Endothelial cell of umbilical vein (primary cell): ENCODE measurements around the gene BCAS3. TPM values are rescaled to one million over a fixed set of nuclear protein-coding genes. Genes with fewer than 3 reads are reported as not detected.

Experiments
- BruUV-seq: library from RNA; stranded (reverse); fragments of 400-500 nt; replicated peaks from 2 replicates; lab custom pipeline; 2021; lab: Mats Ljungman, UMichigan
- CTCF ChIA-PET: fragments of 300-600, 350-600 bp; sonication (Branson Sonifier 250); formaldehyde crosslinking; loops from one replicate; lab custom pipeline; 2021; ENCODE audit warnings: antibody characterized with exemption, inconsistent platforms; lab: Charles Lee
- POLR2A ChIA-PET: fragments of 300-600, 350-600 bp; sonication (Branson Sonifier 250); formaldehyde crosslinking; loops from one replicate; lab custom pipeline; 2021; ENCODE audit warnings: antibody characterized with exemption, inconsistent platforms; lab: Charles Lee
- DNase-seq: peaks from one replicate; pipeline ENCODE4 v3.0.0-alpha.2; 2011; ENCODE audit warnings: low read depth, low spot score
- FAIRE-seq: peaks from 2 replicates; lab custom pipeline; 2011; peaks lifted over from hg19 to GRCh38; lab: Jason Lieb, UNC
- H2AFZ ChIP-seq: 2 replicates; pipeline ENCODE4 v1.6.0; 2012; ENCODE audit warnings: low read depth, low read length, control low read depth, inconsistent platforms
- H3K27ac ChIP-seq: 2 replicates; pipeline ENCODE4 v1.5.1; 2011; ENCODE audit warnings: low read depth, mild to moderate bottlenecking, control low read depth, low read length, moderate library complexity; ENCODE audit not compliant: insufficient read depth
- H3K27me3 ChIP-seq, 2 experiments: 2 replicates each; pipeline versions ENCODE4 v1.6.0 to v1.6.1; 2011; ENCODE audit warnings: low read length in 2 of 2, mixed read lengths in 1 of 2; ENCODE audit not compliant: control insufficient read depth in 2 of 2, insufficient read depth in 2 of 2
- H3K36me3 ChIP-seq, 2 experiments: 2 replicates in 1 of 2; 3 replicates in 1 of 2; pipeline ENCODE4 v1.5.1; 2011; ENCODE audit warnings: low read length in 2 of 2, mild to moderate bottlenecking in 1 of 2, moderate library complexity in 1 of 2; ENCODE audit not compliant: control insufficient read depth in 2 of 2, insufficient read depth in 2 of 2; ENCODE audit errors: extremely low read depth in 1 of 2
- H3K4me1 ChIP-seq: 3 replicates; pipeline ENCODE4 v1.5.1; 2011; ENCODE audit warnings: mild to moderate bottlenecking, low read length; ENCODE audit not compliant: control insufficient read depth, insufficient read depth; ENCODE audit errors: extremely low read depth
- H3K4me2 ChIP-seq: 2 replicates; pipeline ENCODE4 v1.6.1; 2011; ENCODE audit warnings: low read length, control low read depth, mixed read lengths; ENCODE audit not compliant: insufficient read depth
- H3K4me3 ChIP-seq, 3 experiments: fragments of 200-600 bp in 1 of 3; sonication (generic), shearing (Covaris generic) in 1 of 3; replicated peaks in 1 of 3; 2 replicates each; pipeline ENCODE4 v1.5.1; 2011 to 2016; ENCODE audit warnings: control low read depth in 3 of 3, low read length in 3 of 3, mild to moderate bottlenecking in 2 of 3, inconsistent platforms in 1 of 3, low read depth in 1 of 3, moderate library complexity in 1 of 3; ENCODE audit not compliant: insufficient read depth in 1 of 3
- H3K79me2 ChIP-seq: 2 replicates; pipeline ENCODE4 v1.6.0; 2012; ENCODE audit warnings: low read length, inconsistent platforms; ENCODE audit not compliant: control insufficient read depth, insufficient read depth
- H3K9ac ChIP-seq: replicated peaks from 2 replicates; pipeline ENCODE3; 2011; ENCODE audit warnings: low read length, control low read depth; ENCODE audit not compliant: insufficient read depth; ENCODE audit errors: extremely low read depth
- H3K9me1 ChIP-seq: replicated peaks from 3 replicates; pipeline ENCODE4 v1.6.0; 2011; ENCODE audit warnings: mild to moderate bottlenecking, low read length; ENCODE audit not compliant: control insufficient read depth, insufficient read depth; ENCODE audit errors: extremely low read depth
- H3K9me3 ChIP-seq: replicated peaks from 2 replicates; pipeline ENCODE4 v1.5.1; 2012; ENCODE audit warnings: low read length, inconsistent platforms; ENCODE audit not compliant: control insufficient read depth, insufficient read depth
- H4K20me1 ChIP-seq: replicated peaks from 2 replicates; pipeline ENCODE3; 2011; ENCODE audit warnings: mild to moderate bottlenecking, low read length; ENCODE audit not compliant: control insufficient read depth, insufficient read depth; ENCODE audit errors: extremely low read depth
- CTCF ChIP-seq, 2 donors: IDR thresholded peaks; 1 replicate in 1 of 2; 2 replicates in 1 of 2; pipeline ENCODE4 v1.5.1; 2011; ENCODE audit warnings: low read length in 2 of 2, mild to moderate bottlenecking in 2 of 2, moderate library complexity in 2 of 2, control low read depth in 1 of 2, inconsistent platforms in 1 of 2, low read depth in 1 of 2; ENCODE audit not compliant: insufficient read depth in 1 of 2; ENCODE audit errors: extremely low read depth in 1 of 2
- EZH2 ChIP-seq: IDR thresholded peaks from 2 replicates; pipeline ENCODE4 v1.6.1; 2012; ENCODE audit warnings: borderline replicate concordance, low read depth, mild to moderate bottlenecking, moderate library complexity, low read length, inconsistent platforms; ENCODE audit not compliant: severe bottlenecking
- FOS ChIP-seq: IDR thresholded peaks from 2 replicates; pipeline ENCODE4 v1.6.1; 2011; ENCODE audit warnings: mild to moderate bottlenecking, low read length, moderate library complexity, borderline replicate concordance; ENCODE audit not compliant: insufficient read depth
- GATA2 ChIP-seq: IDR thresholded peaks from 2 replicates; pipeline ENCODE4 v1.7.0; 2011; ENCODE audit warnings: low read depth, mild to moderate bottlenecking, moderate library complexity, mixed read lengths, low read length; ENCODE audit not compliant: insufficient read length, insufficient read depth
- JUN ChIP-seq: IDR thresholded peaks from 2 replicates; pipeline ENCODE4 v1.6.1; 2011; ENCODE audit warnings: borderline replicate concordance, low read depth; ENCODE audit not compliant: insufficient read length, insufficient read depth
- MAX ChIP-seq: IDR thresholded peaks from 2 replicates; pipeline ENCODE4 v1.6.1; 2011; ENCODE audit not compliant: insufficient read depth, insufficient read length
- MYC ChIP-seq: IDR thresholded peaks from one replicate; pipeline ENCODE4 v1.6.1; 2011; ENCODE audit warnings: mild to moderate bottlenecking, low read depth, low read length
- POLR2A ChIP-seq: IDR thresholded peaks from 2 replicates; pipeline ENCODE4 v1.6.1; 2012; ENCODE audit warnings: low read depth, mild to moderate bottlenecking, control low read depth, low read length
- POLR2AphosphoS5 ChIP-seq: IDR thresholded peaks from 2 replicates; pipeline ENCODE4 v1.6.1; 2012; ENCODE audit warnings: low read depth, mild to moderate bottlenecking, control low read depth, low read length, moderate library complexity; ENCODE audit not compliant: insufficient read depth
- dilution Hi-C: fragments of 300-500 bp; cut with MboI; formaldehyde crosslinking; loops from one replicate; pipeline ENCODE4 v1.15.0; 2019; ENCODE audit warnings: low sequenced_read_pairs; ENCODE audit not compliant: extremely low pct_ligation_motif_present
- intact Hi-C: fragments of 100-400 bp; cut with micrococcal nuclease; formaldehyde crosslinking; loops from one replicate; pipeline ENCODE4 v1.10.0; 2022
- polyA plus RNA-seq, 4 experiments: library from polyadenylated mRNA; depleted of rRNA in 3 of 4; stranded (reverse) in 3 of 4; unstranded in 1 of 4; fragments of >200 nt; gene quantifications; 2 replicates each; pipeline versions ENCODE4 v1.2.1 to v1.2.3, GENCODE V29; 2011 to 2012; ENCODE audit warnings: missing spikeins in 1 of 4
- total RNA-seq: library from RNA; stranded (reverse); gene quantifications from 2 replicates; pipeline ENCODE4 v1.2.3, GENCODE V29; 2021

The BCAS3 gene
- total and polyA plus RNA-seq, 2 donors (not counting 3 experiments of a cell fraction or from before 2014, with no cell fraction given) = 8.2 to 16.0 TPM

DNA sequence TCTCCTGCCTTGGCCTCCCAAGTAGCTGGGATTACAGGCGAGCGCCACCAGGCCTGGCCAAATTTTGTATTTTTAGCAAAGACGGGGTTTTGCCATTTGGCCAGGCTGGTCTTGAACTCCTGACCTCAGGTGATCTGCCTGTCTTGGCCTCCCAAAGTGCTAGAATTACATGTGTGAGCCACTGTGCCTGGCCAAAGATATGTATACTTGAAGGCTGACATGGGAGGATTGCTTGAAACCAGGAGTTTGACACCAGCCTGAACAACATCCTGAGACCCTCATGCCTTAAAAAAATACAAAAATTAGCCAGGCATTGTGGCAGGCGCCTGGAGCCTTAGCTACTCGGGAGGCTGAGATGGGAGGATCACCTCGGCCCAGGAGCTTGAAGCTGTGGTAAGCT lies 3.1 kb downstream of the BCAS3 start:
- intact Hi-C loops = no loop called here
- Histone ChIP-seq H3K4me2 (no peak overlapping the region), H2AFZ (no peak overlapping the region), H3K4me1 (peaks cover 7% of the 10 kb centered on the region), H3K79me2 (no peaks in the 10 kb centered on the region), H3K4me3 (no peak overlapping the region), H3K36me3 (peaks cover 0 to 2% of the 10 kb centered on the region in 2 experiments), H3K9ac (no peak overlapping the region), H3K9me3 (no peaks in the 10 kb centered on the region), H3K9me1 (no peaks in the 10 kb centered on the region), H3K27ac (no peak overlapping the region), H3K27me3 (no peaks in the 10 kb centered on the region), H4K20me1 (no peaks in the 10 kb centered on the region)
- no peak for TF ChIP-seq MAX
- TF ChIP-seq EZH2 = no peak
- TF ChIP-seq GATA2 = no peak
- TF ChIP-seq JUN = no peak
- no peak for TF ChIP-seq CTCF (IDR thresholded peaks at IDR 0.05; ENCODE audit: extremely low read depth in 1 of 2, insufficient read depth in 1 of 2, low read depth in 1 of 2, low read length in 2 of 2)
- no peak for TF ChIP-seq MYC
- no peak for TF ChIP-seq POLR2A
- TF ChIP-seq FOS = no peak
- no peak for TF ChIP-seq POLR2AphosphoS5
- dilution Hi-C loops = no loop called here
- POLR2A ChIA-PET = no interaction called here
- BruUV-seq = no TSS peak
- no peak for DNase-seq
- CTCF ChIA-PET = no interaction called here
- FAIRE-seq = no peak
